Ishikawa (cell line): ENCODE results near the gene CRAMP1.

Experiments
- CEBPB ChIP-seq: IDR thresholded peaks from 2 replicates; pipeline ENCODE4 v1.6.1; 2012
- CREB1 ChIP-seq: IDR thresholded peaks from 2 replicates; pipeline ENCODE4 v1.6.1; 2012; ENCODE audit warnings: low read depth
- EP300 ChIP-seq: IDR thresholded peaks from 2 replicates; pipeline ENCODE4 v1.6.1; 2012; ENCODE audit warnings: borderline replicate concordance
- NFIC ChIP-seq: IDR thresholded peaks from 2 replicates; pipeline ENCODE4 v1.6.1; 2012
- RAD21 ChIP-seq: IDR thresholded peaks from 2 replicates; pipeline ENCODE4 v1.6.1; 2012; ENCODE audit warnings: low read depth
- TAF1 ChIP-seq: IDR thresholded peaks from 2 replicates; pipeline ENCODE4 v1.6.1; 2012; ENCODE audit warnings: low read depth, mild to moderate bottlenecking
- TCF12 ChIP-seq: IDR thresholded peaks from 2 replicates; pipeline ENCODE4 v1.6.1; 2012; ENCODE audit warnings: low read depth
- TEAD4 ChIP-seq: IDR thresholded peaks from 2 replicates; pipeline ENCODE4 v1.6.1; 2012
- YY1 ChIP-seq: IDR thresholded peaks from 2 replicates; pipeline ENCODE4 v1.6.1; 2012; ENCODE audit warnings: low read depth
- TF ChIP-seq, protein P1 (sequence below): IDR thresholded peaks from 2 replicates; pipeline ENCODE4 v1.6.1; 2012; ENCODE audit warnings: low read depth, mild to moderate bottlenecking
- TF ChIP-seq, protein P2 (sequence below): IDR thresholded peaks from 2 replicates; pipeline ENCODE4 v1.6.1; 2012

DNA sequence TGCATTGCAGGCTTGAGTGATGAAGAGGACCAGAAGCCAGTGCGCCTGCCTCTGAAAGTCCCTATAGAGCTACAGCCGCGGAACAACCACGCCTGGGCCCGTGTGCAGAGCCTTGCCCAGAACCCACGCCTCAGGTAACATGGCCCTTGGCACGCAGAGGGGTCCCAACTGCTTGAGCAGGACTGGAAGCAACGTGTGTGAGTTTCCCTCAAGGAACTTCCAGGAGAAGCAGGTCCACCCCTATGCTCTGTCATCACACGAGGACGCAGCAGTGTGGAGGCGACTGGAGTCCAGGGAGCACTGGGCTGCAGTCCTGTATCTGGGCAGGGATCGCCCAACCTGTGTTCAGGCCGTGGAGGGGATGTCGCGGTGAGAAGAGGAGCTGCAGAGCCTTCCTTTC is 40.9 kb downstream of the CRAMP1 start:
- no peak for TF ChIP-seq TCF12
- no peak for TF ChIP-seq TAF1
- TF ChIP-seq NFIC, result no peak
- no peak for TF ChIP-seq CREB1
- TF ChIP-seq, protein P1, sequence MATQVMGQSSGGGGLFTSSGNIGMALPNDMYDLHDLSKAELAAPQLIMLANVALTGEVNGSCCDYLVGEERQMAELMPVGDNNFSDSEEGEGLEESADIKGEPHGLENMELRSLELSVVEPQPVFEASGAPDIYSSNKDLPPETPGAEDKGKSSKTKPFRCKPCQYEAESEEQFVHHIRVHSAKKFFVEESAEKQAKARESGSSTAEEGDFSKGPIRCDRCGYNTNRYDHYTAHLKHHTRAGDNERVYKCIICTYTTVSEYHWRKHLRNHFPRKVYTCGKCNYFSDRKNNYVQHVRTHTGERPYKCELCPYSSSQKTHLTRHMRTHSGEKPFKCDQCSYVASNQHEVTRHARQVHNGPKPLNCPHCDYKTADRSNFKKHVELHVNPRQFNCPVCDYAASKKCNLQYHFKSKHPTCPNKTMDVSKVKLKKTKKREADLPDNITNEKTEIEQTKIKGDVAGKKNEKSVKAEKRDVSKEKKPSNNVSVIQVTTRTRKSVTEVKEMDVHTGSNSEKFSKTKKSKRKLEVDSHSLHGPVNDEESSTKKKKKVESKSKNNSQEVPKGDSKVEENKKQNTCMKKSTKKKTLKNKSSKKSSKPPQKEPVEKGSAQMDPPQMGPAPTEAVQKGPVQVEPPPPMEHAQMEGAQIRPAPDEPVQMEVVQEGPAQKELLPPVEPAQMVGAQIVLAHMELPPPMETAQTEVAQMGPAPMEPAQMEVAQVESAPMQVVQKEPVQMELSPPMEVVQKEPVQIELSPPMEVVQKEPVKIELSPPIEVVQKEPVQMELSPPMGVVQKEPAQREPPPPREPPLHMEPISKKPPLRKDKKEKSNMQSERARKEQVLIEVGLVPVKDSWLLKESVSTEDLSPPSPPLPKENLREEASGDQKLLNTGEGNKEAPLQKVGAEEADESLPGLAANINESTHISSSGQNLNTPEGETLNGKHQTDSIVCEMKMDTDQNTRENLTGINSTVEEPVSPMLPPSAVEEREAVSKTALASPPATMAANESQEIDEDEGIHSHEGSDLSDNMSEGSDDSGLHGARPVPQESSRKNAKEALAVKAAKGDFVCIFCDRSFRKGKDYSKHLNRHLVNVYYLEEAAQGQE, result no peak
- no peak for TF ChIP-seq TEAD4
- TF ChIP-seq RAD21, result no peak
- TF ChIP-seq EP300, result no peak
- TF ChIP-seq, protein P2, sequence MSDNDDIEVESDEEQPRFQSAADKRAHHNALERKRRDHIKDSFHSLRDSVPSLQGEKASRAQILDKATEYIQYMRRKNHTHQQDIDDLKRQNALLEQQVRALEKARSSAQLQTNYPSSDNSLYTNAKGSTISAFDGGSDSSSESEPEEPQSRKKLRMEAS, result no peak
- no peak for TF ChIP-seq YY1
- TF ChIP-seq CEBPB, result no peak
